GM19238 (cell line): Measurements from ENCODE around the gene CALHM2.
"Not testable (repeated sequence)": the region's sequence is repeated elsewhere in the genome, so short reads cannot be mapped to it uniquely, and the experiment has no call there.

Source experiments
- DNase-seq: peaks from one replicate; pipeline ENCODE4 v3.0.0; 2011; ENCODE audit warnings: low spot score; ENCODE audit not compliant: insufficient read length

Gene CALHM2, protein sequence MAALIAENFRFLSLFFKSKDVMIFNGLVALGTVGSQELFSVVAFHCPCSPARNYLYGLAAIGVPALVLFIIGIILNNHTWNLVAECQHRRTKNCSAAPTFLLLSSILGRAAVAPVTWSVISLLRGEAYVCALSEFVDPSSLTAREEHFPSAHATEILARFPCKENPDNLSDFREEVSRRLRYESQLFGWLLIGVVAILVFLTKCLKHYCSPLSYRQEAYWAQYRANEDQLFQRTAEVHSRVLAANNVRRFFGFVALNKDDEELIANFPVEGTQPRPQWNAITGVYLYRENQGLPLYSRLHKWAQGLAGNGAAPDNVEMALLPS

DNA sequence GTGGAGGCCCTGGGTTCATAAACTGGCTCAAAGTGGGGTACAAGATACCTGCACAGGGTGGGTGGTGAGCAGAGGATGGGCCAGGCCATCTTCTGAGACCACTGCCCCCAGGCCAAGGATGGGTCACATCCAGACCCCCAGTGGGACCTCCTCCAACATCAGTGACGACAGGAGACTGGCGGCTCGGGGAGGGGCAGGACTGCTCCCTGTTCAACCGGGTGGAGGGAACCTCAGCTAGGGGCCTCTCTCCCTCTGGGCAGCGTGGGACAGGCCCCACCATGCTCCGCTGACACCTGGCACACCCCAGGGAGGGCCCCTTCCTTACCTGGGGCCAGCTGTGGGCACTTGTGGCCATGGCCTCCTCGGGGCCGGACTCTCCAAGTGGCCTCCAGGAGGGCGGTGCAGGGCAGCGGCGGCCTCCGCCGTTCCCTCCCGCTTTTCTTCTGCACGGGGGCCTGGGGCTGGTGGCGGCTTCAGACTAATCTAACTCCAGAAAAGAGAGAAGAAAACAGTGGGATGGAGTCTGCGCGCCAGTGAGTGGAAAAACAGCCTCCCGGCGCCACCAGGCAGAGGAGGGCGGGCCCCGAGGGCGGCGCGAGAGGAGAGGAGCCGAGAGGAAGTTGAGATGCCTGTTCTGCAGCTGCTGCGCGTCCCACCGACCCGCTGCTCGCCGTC lies at the start of gene CALHM2:
Gene CALHM2 (minus strand): TSS at position 540 of the 675 bp plus-strand sequence. CDS start 2,429 bp downstream, outside the sequence.
- peak; percentile 90 for DNase-seq

- no peak for DNase-seq
Observed at GRCh38 chr10:103501186-103501585, 49.0 kb upstream of the CALHM2 start.

DNA sequence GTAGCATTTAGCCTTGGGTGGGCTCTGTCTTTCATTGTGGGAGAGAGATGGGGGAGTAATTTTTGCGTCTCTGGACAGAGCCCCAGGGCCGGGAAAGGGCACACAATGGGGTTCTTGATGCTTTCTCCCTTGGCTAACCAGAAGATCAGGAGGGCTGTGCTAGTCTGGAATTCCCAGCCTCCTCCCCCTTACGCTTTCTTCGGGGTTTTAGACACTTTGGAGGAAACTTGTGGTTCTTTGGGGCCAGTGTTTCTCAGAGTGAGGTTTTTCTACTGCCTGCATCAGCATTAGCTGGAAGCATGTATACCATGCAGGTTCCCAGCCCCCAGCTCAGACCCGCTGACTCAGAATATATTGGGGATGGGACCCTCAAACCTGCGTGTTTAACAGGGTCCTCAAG lies 48.3 kb upstream of the CALHM2 start:
- DNase-seq: no peak

DNA sequence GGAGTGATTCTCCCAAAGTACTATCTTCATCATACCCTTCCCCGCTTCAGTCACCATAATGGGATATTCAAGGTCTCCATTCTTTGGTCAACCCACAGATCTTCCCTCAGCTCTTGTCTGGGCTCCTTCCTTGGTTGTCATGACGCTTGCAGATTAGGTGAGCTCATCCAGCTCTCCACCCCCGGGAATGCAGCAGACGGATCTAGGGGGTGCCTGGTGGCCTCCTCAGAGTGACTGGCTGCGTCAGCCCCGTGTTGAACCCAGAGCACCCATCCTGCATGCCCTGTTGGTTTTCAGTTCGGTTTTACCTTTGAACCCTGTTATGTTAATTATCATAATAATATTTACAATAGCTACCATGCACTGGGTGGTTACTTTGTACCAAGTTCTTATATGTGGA lies 47.7 kb upstream of the CALHM2 start:
- no peak for DNase-seq

DNA sequence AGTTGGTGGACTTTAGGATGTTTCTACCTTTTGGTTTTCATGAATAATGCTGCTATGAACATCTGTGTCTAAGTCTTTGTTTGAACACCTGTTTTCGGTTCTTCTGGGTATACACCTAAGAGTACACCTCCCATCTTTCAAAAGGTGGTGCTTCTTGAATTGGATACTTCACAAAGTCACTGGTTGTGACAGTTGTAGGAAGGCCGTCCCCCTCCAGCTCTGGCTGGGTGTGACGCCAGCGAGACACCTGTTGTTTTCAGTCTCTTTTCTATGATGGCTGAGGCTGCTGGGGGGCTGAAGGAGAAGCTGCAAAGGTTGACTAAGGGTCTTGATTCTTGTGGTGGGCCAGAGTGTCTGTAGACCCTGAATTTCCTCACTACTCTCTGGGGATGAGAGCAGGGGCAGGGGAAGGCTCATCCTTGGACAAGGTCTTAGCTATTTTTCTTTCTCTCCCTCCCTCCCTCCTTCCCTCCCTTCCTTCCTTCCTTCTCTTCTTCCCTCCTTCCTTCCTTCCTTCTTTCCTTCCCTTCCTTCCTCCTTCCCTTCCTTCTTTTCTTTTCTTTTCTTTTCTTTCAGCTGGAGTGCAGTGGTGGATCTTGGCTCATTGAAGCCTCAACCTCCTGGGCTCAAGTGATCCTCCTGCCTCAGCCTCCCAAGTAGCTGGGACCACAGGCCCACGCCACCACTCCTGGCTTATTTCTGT lies 46.9 kb upstream of the CALHM2 start:
- DNase-seq: no peak

DNA sequence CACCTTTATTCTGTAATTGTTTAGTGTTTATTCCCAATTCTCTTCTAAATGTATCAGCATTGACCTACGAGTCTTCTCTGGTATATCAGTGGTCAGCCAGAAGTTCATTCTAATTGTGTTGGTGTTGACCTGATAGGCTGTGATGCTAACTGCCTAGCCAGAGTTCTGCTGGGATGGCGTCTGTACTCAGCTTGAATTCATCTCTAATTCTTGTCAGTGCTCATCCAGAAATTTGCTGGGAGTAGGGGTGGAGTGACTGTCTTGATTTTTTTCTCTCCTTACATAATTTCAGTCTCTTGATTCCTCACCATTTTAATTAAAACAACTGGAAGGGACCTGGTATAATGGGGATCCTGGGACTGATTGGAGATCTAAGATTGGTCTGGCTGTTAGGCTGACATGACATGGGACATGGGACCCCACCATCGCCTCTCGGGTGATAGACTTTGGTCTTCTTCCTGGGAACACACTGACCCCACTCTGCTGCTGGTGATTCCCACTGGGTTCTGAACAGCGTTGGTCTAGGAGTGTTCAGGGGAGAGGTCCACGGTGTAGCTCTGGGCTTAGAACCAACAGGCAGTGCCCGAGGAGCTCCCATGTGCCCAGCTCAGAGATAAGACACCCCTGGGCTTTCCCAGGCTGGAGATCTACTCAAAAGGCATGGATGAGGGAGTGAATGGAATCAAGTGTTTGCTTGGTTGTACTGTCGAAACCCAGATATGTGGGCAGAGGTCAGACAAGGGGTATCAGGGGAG lies 45.2 kb upstream of the CALHM2 start:
- no peak for DNase-seq

DNA sequence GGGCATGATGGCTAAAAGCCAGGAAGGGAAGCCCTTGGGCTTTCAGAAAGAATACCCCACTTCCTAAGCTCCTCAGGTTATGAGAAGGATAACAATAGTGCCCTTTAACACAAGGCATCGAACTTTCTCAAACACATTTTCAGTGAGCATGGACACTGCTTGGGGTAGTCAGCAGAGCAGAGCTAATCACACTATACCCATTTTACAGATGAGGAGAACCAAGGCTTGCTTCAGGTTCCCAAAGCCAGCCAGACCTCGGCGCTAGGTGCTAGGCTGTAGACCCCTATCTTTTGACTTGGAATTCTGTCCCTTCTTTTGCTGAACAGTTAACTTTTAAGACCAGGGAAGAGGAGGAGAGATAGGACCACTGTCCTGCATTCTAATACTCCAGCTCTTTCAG lies 43.2 kb upstream of the CALHM2 start:
- DNase-seq: no peak

- DNase-seq: no peak
Observed at GRCh38 chr10:103493916-103494877, 42.0 kb upstream of the CALHM2 start.

DNA sequence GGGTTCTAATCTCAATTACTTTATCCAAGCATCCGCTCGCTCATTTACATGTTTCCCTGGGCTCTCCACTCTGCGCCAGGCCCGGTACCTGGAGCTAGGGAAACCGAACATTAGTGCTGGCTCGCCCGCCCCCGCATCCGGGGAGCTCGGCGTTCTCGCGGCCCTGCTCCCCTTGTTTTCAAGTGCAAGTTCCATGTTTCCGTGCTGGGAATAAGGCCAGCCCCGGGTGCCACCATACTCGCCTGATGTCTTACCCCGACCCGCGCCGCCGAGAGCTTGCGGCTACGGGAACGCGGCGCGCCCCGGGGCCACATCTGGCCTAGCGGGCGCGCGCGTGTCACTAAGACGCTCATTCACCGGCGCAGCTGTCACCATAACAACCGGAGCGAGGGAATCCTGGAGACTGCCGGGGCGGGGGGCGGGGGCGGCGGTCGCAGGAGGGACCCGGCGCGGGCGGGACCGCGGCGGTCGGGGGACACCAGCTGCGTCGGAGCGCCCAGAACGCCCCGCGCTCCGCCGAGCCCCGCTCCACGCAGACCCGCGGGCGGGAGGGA lies 41.3 kb upstream of the CALHM2 start, which contains the start of gene NEURL1:
Gene NEURL1 (plus strand): TSS at position 344 of the 554 bp plus-strand sequence. CDS start 683 bp downstream, outside the sequence.
- no peak for DNase-seq

- no peak for DNase-seq
Observed at GRCh38 chr10:103492655-103493261, 40.6 kb upstream of the CALHM2 start.

GRCh38 chr10:103491729-103492364 lies 39.7 kb upstream of the CALHM2 start:
- no peak for DNase-seq

DNA sequence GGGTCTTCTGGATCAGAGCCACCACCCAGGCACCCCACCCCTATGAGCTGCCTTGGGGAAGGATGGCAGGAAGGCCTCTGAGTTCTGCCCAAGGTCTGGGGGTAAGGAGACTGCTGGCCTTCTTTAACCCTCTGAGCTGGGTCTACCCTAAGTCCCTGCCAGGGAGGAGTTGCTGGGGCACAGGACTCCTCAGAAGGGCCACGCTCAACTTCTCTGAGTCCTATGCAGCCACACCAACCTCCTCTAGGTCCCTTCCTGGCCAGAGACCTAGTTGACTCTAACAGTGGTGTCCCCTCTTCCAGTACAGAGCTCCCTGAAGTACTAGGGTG lies 38.8 kb upstream of the CALHM2 start:
- no peak for DNase-seq

GRCh38 chr10:103487410-103487708 lies 35.2 kb upstream of the CALHM2 start:
- no peak for DNase-seq

GRCh38 chr10:103486635-103487409 lies 34.7 kb upstream of the CALHM2 start:
- DNase-seq: not testable (repeated sequence)

- no peak for DNase-seq
Observed at GRCh38 chr10:103481974-103482531, 29.9 kb upstream of the CALHM2 start.

DNA sequence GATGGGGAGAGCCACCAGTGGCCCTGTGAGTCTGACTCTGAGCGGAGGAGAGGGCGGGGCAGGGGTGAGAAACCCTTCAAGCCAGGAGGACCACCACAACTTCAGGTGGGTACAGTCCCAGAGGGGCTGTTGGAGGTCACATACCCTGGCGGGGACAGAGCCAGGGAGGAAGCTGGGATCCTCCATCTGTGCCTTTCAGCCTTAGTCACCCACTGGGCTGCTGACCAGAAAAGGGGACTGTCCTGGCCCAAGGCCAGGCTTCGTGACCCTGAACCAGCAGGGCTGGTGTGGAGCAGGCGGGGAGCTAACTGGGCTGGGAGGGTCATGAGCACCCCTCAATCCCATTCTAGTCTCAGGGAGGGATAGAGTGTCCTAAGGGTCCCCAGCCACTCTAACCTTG lies 28.4 kb upstream of the CALHM2 start:
- no peak for DNase-seq

GRCh38 chr10:103479135-103479534 lies 27.0 kb upstream of the CALHM2 start, which contains the start of gene CALHM3:
TSS of gene CALHM3 (minus strand) at chr10:103479240. CDS start at chr10:103479032, 208 bp downstream.
- no peak for DNase-seq

DNA sequence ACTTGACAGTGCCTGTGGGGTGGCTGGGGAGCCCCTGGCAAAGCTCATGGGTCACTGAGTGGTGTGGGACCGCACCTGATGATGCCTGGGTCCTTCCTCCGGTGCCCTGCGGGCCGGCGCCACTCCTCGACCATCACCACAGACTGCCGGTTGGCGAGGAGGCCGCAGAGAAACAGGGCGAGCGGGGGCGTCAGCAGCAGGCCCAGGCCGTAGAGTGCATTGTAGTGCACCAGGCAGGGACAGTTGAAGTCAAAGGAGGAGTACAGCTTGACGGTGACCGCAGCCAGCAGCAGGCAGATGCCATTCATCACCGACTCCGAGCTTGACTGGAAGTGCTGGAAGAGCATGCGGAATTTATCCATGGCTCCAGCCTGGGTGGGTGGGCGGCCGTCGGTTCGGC lies 26.5 kb upstream of the CALHM2 start:
- DNase-seq: no peak
